IMR-90 (cell line): ENCODE measurements around the gene PTEN. TPM values are rescaled to one million over a fixed set of nuclear protein-coding genes. Genes with fewer than 3 reads are reported as not detected.
"Not testable (repeated sequence)": the region's sequence is repeated elsewhere in the genome, so short reads cannot be mapped to it uniquely, and the experiment has no call there.

ENCODE experiments used
- ATAC-seq: fragments of 200-7000 bp; cut with Tn5 transposase; 2 replicates; pipeline ENCODE4 v1.9.1; 2020; ENCODE audit warnings: low read depth, mild to moderate bottlenecking, moderate library complexity
- BruUV-seq: library from RNA; stranded (reverse); fragments of 400-500 nt; replicated peaks from 2 replicates; lab custom pipeline; 2021; lab: Mats Ljungman, UMichigan
- CTCF ChIA-PET: fragments of 300-600 bp; formaldehyde crosslinking; extraction: SDS; loops from one replicate; lab custom pipeline; 2021; ENCODE audit warnings: antibody characterized with exemption; lab: Yijun Ruan, JAX
- POLR2A ChIA-PET: fragments of 300-600 bp; sonication (Branson Sonifier 250); formaldehyde crosslinking; loops from one replicate; lab custom pipeline; 2022; ENCODE audit warnings: antibody characterized with exemption; ENCODE audit not compliant: unreplicated experiment; lab: Charles Lee
- DNase-seq: peaks from one replicate; pipeline ENCODE4 v3.0.0; 2013
- H2AFZ ChIP-seq: replicated peaks from 2 replicates; pipeline ENCODE3; 2013; ENCODE audit warnings: low read length, mild to moderate bottlenecking; ENCODE audit not compliant: poor library complexity
- H2AK5ac ChIP-seq: 2 replicates; pipeline ENCODE4 v1.6.1; 2013; ENCODE audit warnings: low read depth, low read length, inconsistent platforms
- H2AK9ac ChIP-seq: replicated peaks from 2 replicates; pipeline ENCODE3; 2013; ENCODE audit warnings: mild to moderate bottlenecking, low read depth, low read length, moderate library complexity; ENCODE audit not compliant: poor library complexity
- H2BK120ac ChIP-seq: 2 replicates; pipeline ENCODE4 v1.6.1; 2013; ENCODE audit warnings: low read depth, low read length, inconsistent platforms
- H2BK15ac ChIP-seq: 3 replicates; pipeline ENCODE4 v1.6.1; 2013; ENCODE audit warnings: low read depth, low read length, inconsistent platforms
- H2BK20ac ChIP-seq: 2 replicates; pipeline ENCODE4 v1.6.1; 2013; ENCODE audit warnings: low read depth, mild to moderate bottlenecking, inconsistent platforms, low read length, moderate library complexity
- H2BK5ac ChIP-seq: 2 replicates; pipeline ENCODE4 v1.6.1; 2013; ENCODE audit warnings: mild to moderate bottlenecking, low read depth, low read length, inconsistent platforms; ENCODE audit not compliant: poor library complexity, severe bottlenecking
- H3K14ac ChIP-seq: replicated peaks from 2 replicates; pipeline ENCODE4 v1.6.1; 2013; ENCODE audit warnings: low read depth, low read length, inconsistent platforms
- H3K18ac ChIP-seq: 2 replicates; pipeline ENCODE4 v1.6.1; 2013; ENCODE audit warnings: low read depth, low read length, control low read depth
- H3K23ac ChIP-seq: 2 replicates; pipeline ENCODE4 v1.6.1; 2013; ENCODE audit warnings: low read depth, low read length, inconsistent platforms
- H3K27ac ChIP-seq: 2 replicates; pipeline ENCODE4 v1.5.1; 2013; ENCODE audit warnings: mild to moderate bottlenecking, control low read depth, low read length; ENCODE audit not compliant: insufficient read depth
- H3K27me3 ChIP-seq: 2 replicates; pipeline ENCODE4 v1.6.1; 2013; ENCODE audit warnings: low read length; ENCODE audit not compliant: control insufficient read depth, insufficient read depth
- H3K36me3 ChIP-seq: 2 replicates; pipeline ENCODE4 v1.6.1; 2013; ENCODE audit warnings: low read length, mixed read lengths; ENCODE audit not compliant: control insufficient read depth, insufficient read depth
- H3K4ac ChIP-seq: 2 replicates; pipeline ENCODE4 v1.6.1; 2013; ENCODE audit warnings: low read depth, low read length, inconsistent platforms
- H3K4me1 ChIP-seq: 2 replicates; pipeline ENCODE4 v1.6.1; 2013; ENCODE audit warnings: low read length, mixed read lengths; ENCODE audit not compliant: control insufficient read depth, insufficient read depth
- H3K4me2 ChIP-seq: 2 replicates; pipeline ENCODE4 v1.6.1; 2013; ENCODE audit warnings: low read depth, mild to moderate bottlenecking, control low read depth, low read length, moderate library complexity
- H3K4me3 ChIP-seq: 2 replicates; pipeline ENCODE4 v1.5.1; 2013; ENCODE audit warnings: low read depth, mild to moderate bottlenecking, control low read depth, low read length, moderate library complexity; ENCODE audit not compliant: insufficient read depth
- H3K56ac ChIP-seq: 2 replicates; pipeline ENCODE4 v1.6.1; 2013; ENCODE audit warnings: low read length, inconsistent platforms; ENCODE audit not compliant: insufficient read depth; ENCODE audit errors: extremely low read depth
- H3K79me1 ChIP-seq, 2 experiments: 2 replicates each; pipeline ENCODE4 v1.6.1; 2013; ENCODE audit warnings: low read length in 2 of 2, inconsistent platforms in 1 of 2, low read depth in 1 of 2
- H3K9ac ChIP-seq: 2 replicates; pipeline ENCODE4 v1.6.1; 2013; ENCODE audit warnings: low read depth, low read length, control low read depth
- H3K9me1 ChIP-seq: 2 replicates; pipeline ENCODE4 v1.6.1; 2013; ENCODE audit warnings: low read length, inconsistent platforms; ENCODE audit not compliant: insufficient read depth
- H3K9me3 ChIP-seq: 2 replicates; pipeline ENCODE4 v1.6.1; 2013; ENCODE audit warnings: low read length; ENCODE audit not compliant: control insufficient read depth, insufficient read depth
- H4K20me1 ChIP-seq: 2 replicates; pipeline ENCODE4 v1.6.1; 2013; ENCODE audit warnings: low read length, inconsistent platforms; ENCODE audit not compliant: insufficient read depth
- H4K5ac ChIP-seq: 2 replicates; pipeline ENCODE4 v1.6.1; 2013; ENCODE audit warnings: mild to moderate bottlenecking, low read depth, low read length, control low read depth
- H4K8ac ChIP-seq, 2 experiments: 2 replicates each; pipeline ENCODE4 v1.6.1; 2013; ENCODE audit warnings: low read depth in 2 of 2, low read length in 2 of 2, control low read depth in 1 of 2, inconsistent platforms in 1 of 2
- H4K91ac ChIP-seq: 2 replicates; pipeline ENCODE4 v1.6.1; 2013; ENCODE audit warnings: low read depth, low read length, inconsistent platforms; ENCODE audit not compliant: insufficient read depth
- WGBS, 2 experiments: methylation state at CpG; one replicate each; pipeline versions ENCODE4 v1.1.5 to v1.1.7; 2013; ENCODE audit warnings: missing lambda C conversion rate in 2 of 2; ENCODE audit not compliant: insufficient read length in 1 of 2; ENCODE audit errors: extremely low coverage in 2 of 2; 5-methylcytosine and 5-hydroxymethylcytosine counted together
- dilution Hi-C: fragments of 300-500 bp; cut with HindIII; formaldehyde crosslinking; loops from one replicate; pipeline ENCODE4 v1.14.3; 2018; ENCODE audit warnings: low sequenced_read_pairs; ENCODE audit not compliant: unreplicated experiment
- in situ Hi-C: fragments of 300-500 bp; cut with MboI; formaldehyde crosslinking; loops from 3 replicates; pipeline ENCODE4 v1.14.3; 2019; ENCODE audit warnings: low sequenced_read_pairs, inconsistent platforms, mixed read lengths
- intact Hi-C: fragments of 100-400 bp; cut with micrococcal nuclease; formaldehyde crosslinking; loops from 2 replicates; pipeline ENCODE4 v1.10.0; 2022
- polyA plus RNA-seq, 3 experiments: library from polyadenylated mRNA; depleted of rRNA; stranded (reverse); fragments of >200 nt; gene quantifications; 2 replicates each; pipeline ENCODE4 v1.2.3, GENCODE V29; 2012; ENCODE audit warnings: low replicate concordance in 1 of 3
- total RNA-seq: library from RNA; depleted of rRNA; stranded (reverse); fragments of >200 nt; gene quantifications from 2 replicates; pipeline ENCODE4 v1.2.3, GENCODE V29; 2012

PTEN gene
- total and polyA plus RNA-seq, 2 of the 4 experiments (the other 2 are of a cell fraction), result 12.0 to 38.9 TPM

DNA sequence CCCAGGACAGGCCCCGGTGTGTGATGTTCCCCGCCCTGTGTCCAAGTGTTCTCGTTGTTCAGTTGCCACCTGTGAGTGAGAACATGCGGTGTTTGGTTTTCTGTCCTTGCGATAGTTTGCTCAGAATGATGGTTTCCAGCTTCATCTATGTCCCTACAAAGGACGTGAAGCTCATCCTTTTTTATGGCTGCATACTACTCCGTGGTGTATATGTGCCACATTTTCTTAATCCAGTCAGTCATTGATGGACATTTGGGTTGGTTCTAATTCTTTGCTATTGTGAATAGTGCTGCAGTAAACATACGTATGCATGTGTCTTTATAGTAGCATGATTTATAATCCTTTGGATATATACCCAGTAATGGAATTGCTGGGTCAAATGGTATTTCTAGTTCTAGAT lies 34.5 kb downstream of the PTEN start:
- H3K4me1 ChIP-seq, CTCF ChIA-PET, H3K9me1 ChIP-seq, H2BK20ac ChIP-seq, H3K4me2 ChIP-seq, H3K9me3 ChIP-seq, H3K4me3 ChIP-seq, H3K27ac ChIP-seq, H2AK5ac ChIP-seq, H3K14ac ChIP-seq, DNase-seq, BruUV-seq, POLR2A ChIA-PET, H3K9ac ChIP-seq, H3K27me3 ChIP-seq, H3K4ac ChIP-seq, H3K36me3 ChIP-seq, H3K18ac ChIP-seq, H2BK15ac ChIP-seq, H2AFZ ChIP-seq, H4K91ac ChIP-seq, H4K5ac ChIP-seq, in situ Hi-C loops, H2AK9ac ChIP-seq, H3K56ac ChIP-seq, dilution Hi-C loops, H2BK5ac ChIP-seq, ATAC-seq, H4K8ac ChIP-seq, H2BK120ac ChIP-seq, H3K23ac ChIP-seq: not testable (repeated sequence)
- H4K20me1 ChIP-seq, result peaks cover 48% of the 10 kb centered on the region
- H3K79me1 ChIP-seq, result peaks cover 0 to 33% of the 10 kb centered on the region in 2 experiments; a peak in 2 of 4 replicates
- intact Hi-C loops, result loop anchor here (5.0 kb wide), 1 partner anchor 34 kb away; no protein-coding TSS in a partner anchor
- whole genome bisulfite sequencing, 2 experiments, result no CpG with 5 or more reads among the region's 8 CpGs

DNA sequence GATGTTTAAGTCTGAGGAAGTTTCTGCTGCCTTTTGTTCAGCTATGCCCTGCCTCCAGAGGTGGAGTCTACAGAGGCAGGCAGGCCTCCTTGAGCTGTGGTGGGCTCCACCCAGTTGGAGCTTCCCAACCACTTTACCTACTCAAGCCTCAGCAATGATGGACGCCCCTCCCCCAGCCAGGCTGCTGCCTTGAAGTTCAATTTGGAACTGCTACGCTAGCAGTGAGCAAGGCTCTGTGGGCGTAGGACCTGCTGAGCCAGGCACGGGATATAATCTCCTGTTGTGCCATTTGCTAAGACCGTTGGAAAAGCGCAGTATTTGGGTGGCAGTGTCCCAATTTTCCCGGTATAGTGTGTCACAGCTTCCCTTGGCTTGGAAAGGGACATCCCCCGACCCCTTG lies 40.0 kb downstream of the PTEN start:
- H3K56ac ChIP-seq, H3K27me3 ChIP-seq, H3K9me1 ChIP-seq, H3K4me2 ChIP-seq, dilution Hi-C loops, H4K5ac ChIP-seq, H3K4me3 ChIP-seq, H2AK9ac ChIP-seq, CTCF ChIA-PET, H3K14ac ChIP-seq, H4K8ac ChIP-seq, H3K9ac ChIP-seq, ATAC-seq, in situ Hi-C loops, DNase-seq, POLR2A ChIA-PET, H3K18ac ChIP-seq, H3K23ac ChIP-seq, H3K4me1 ChIP-seq, H3K9me3 ChIP-seq, H3K4ac ChIP-seq, H2BK20ac ChIP-seq, H2BK5ac ChIP-seq, H2AK5ac ChIP-seq, BruUV-seq, H3K27ac ChIP-seq, H2AFZ ChIP-seq, H2BK15ac ChIP-seq, H2BK120ac ChIP-seq, H4K91ac ChIP-seq, intact Hi-C loops: not testable (repeated sequence)
- peaks cover 38% of the 10 kb centered on the region for H4K20me1 ChIP-seq
- WGBS, 2 experiments, result 100% methylated on average over 4 of the region's 8 CpGs; no CpG with 5 or more reads in 1 of the 2 experiments
- H3K36me3 ChIP-seq, result peaks cover 14% of the 10 kb centered on the region
- H3K79me1 ChIP-seq, result peaks cover 11 to 40% of the 10 kb centered on the region in 2 experiments
